Measurements from ENCODE around the gene DKC1. TPM values are rescaled to one million over a fixed set of nuclear protein-coding genes. Genes with fewer than 3 reads are reported as not detected.

Gene DKC1
- total RNA-seq, 1 experiment from 2014 or later = 160 TPM

GRCh38 chrX:154784149-154784995, 21.7 kb downstream of the DKC1 start:
- Histone ChIP-seq H3K27me3 (ENCODE audit: insufficient read depth, low read length) (no peaks in the 10 kb centered on the region), H2BK15ac (ENCODE audit: low read depth, low read length) (no peak overlapping the region), H2AK5ac (ENCODE audit: insufficient read length, low read length) (no peak overlapping the region), H4K5ac (ENCODE audit: insufficient read length, low read depth, low read length) (no peak overlapping the region), H3K9ac (ENCODE audit: extremely low read depth, insufficient read length, low read length) (no peak overlapping the region), H3K4me2 (ENCODE audit: insufficient read depth, insufficient read length, low read length) (no peak overlapping the region), H3K79me1 (ENCODE audit: insufficient read depth, low read depth, low read length, poor library complexity, severe bottlenecking) (no peaks in the 10 kb centered on the region), H3K4ac (ENCODE audit: low read depth, low read length) (no peak overlapping the region), H2BK120ac (ENCODE audit: low read depth, low read length, poor library complexity, severe bottlenecking) (no peak overlapping the region), H3K56ac (ENCODE audit: insufficient read length, low read depth, low read length) (no peak overlapping the region), H3K79me2 (ENCODE audit: insufficient read depth, low read length) (no peaks in the 10 kb centered on the region), H3K9me3 (ENCODE audit: control insufficient read depth, low read depth, low read length) (peaks cover 43% of the 10 kb centered on the region), H3K14ac (ENCODE audit: insufficient read depth, low read length) (no peak overlapping the region), H4K91ac (ENCODE audit: insufficient read length, low read depth, low read length) (no peak overlapping the region), H3K23me2 (ENCODE audit: insufficient read length, low read depth, low read length, poor library complexity, severe bottlenecking) (no peaks in the 10 kb centered on the region), H3K27ac (ENCODE audit: insufficient read length, low read depth, low read length) (no peak overlapping the region), H3K23ac (ENCODE audit: insufficient read length, low read depth, low read length) (no peak overlapping the region), H2BK5ac (ENCODE audit: insufficient read length, low read length) (no peak overlapping the region), H4K20me1 (ENCODE audit: control insufficient read depth, insufficient read depth, insufficient read length) (no peaks in the 10 kb centered on the region), H3K4me1 (ENCODE audit: insufficient read depth, low read length) (no peaks in the 10 kb centered on the region), H3T11ph (ENCODE audit: low read length) (no peak overlapping the region), H2BK12ac (ENCODE audit: insufficient read length, low read depth, low read length) (no peak overlapping the region), H3K18ac (ENCODE audit: insufficient read length, low read depth, low read length) (no peak overlapping the region), H2AFZ (ENCODE audit: low read length) (no peak overlapping the region), H4K8ac (replicated peaks; ENCODE audit: insufficient read length, low read depth, low read length) (no peak overlapping the region), H2BK20ac (ENCODE audit: low read depth, low read length, poor library complexity, severe bottlenecking) (no peak overlapping the region)
- peak overlapping the region in 1 of 3 experiments; percentile 60; a peak in 1 of 7 replicates for H3K27ac Mint-ChIP-seq
- peaks cover 5 to 48% (median 13%) of the 10 kb centered on the region in 3 experiments; a peak in 6 of 7 replicates for H3K36me3 Mint-ChIP-seq (ENCODE audit: insufficient read depth in 1 of 3, low read depth in 3 of 3)
- H3K4me3 Mint-ChIP-seq = no peak overlapping the region
- peaks cover 71 to 78% of the 10 kb centered on the region in 2 experiments for H3K9me3 Mint-ChIP-seq
- no peak for TF ChIP-seq CTCF (conservative IDR thresholded peaks at IDR 0.05)
- H3K4me1 Mint-ChIP-seq = peaks cover 7% of the 10 kb centered on the region in 2 experiments; a peak in 2 of 4 replicates
- no peaks in the 10 kb centered on the region for H3K27me3 Mint-ChIP-seq (ENCODE audit: low read depth)
- DNase-seq = no peak
- WGBS (ENCODE audit: extremely low coverage, insufficient read length, low lambda C conversion rate) = no CpG with 5 or more reads among the region's 13 CpGs

Measured in H9 (cell line).